GM12891 (cell line): ENCODE measurements around the gene ADK.
"Not testable (repeated sequence)": the region's sequence is repeated elsewhere in the genome, so short reads cannot be mapped to it uniquely, and the experiment has no call there.

Source experiments
- DNase-seq: peaks from one replicate; pipeline ENCODE4 v3.0.0; 2011; ENCODE audit warnings: low spot score; ENCODE audit not compliant: insufficient read length
- FAIRE-seq: peaks from 2 replicates; lab custom pipeline; 2011; peaks lifted over from hg19 to GRCh38; lab: Jason Lieb, UNC
- PAX5 ChIP-seq: IDR thresholded peaks from 2 replicates; pipeline ENCODE4 v1.6.1; 2011; ENCODE audit warnings: low read length, moderate library complexity, mild to moderate bottlenecking; ENCODE audit not compliant: insufficient read depth, severe bottlenecking
- POLR2A ChIP-seq: IDR thresholded peaks from 2 replicates; pipeline ENCODE4 v1.6.1; 2011; ENCODE audit warnings: low read depth, low read length, control low read depth
- POLR2AphosphoS5 ChIP-seq: IDR thresholded peaks from 2 replicates; pipeline ENCODE4 v1.6.1; 2011; ENCODE audit warnings: low read depth, low read length, control low read depth
- POU2F2 ChIP-seq: IDR thresholded peaks from 2 replicates; pipeline ENCODE4 v1.6.1; 2011; ENCODE audit warnings: low read depth, mild to moderate bottlenecking, control low read depth, low read length, moderate library complexity
- SPI1 ChIP-seq: IDR thresholded peaks from 2 replicates; pipeline ENCODE4 v1.6.1; 2011; ENCODE audit warnings: low read depth, low read length, control low read depth
- TAF1 ChIP-seq: IDR thresholded peaks from 2 replicates; pipeline ENCODE4 v1.6.1; 2011; ENCODE audit warnings: low read depth, low read length, control low read depth

ADK gene

DNA sequence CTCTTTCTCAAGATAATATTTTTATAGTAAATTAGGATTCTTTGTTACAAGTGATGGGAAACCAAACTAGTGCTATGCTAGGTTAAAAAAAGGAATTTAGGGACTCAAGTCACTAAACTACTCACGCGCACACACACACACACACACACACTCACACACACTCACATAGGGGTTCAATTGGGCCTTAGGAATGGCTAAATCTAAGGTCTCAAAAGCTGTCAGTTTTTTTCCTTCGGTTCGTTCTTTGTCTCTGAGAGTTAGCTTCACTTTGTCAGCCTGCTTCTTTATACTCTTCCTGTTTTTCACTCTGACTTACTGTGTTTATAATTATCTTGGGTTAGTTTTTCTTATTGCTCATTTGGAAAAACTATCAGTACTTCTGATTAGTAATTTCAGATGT is 138.9 kb downstream of the ADK start:
- no peak for TF ChIP-seq POLR2AphosphoS5
- TF ChIP-seq SPI1 = 0 out of 2 replicates have a peak, but pooled peaks have one; percentile 13
- no peak for TF ChIP-seq POLR2A
- no peak for DNase-seq
- FAIRE-seq = no peak

DNA sequence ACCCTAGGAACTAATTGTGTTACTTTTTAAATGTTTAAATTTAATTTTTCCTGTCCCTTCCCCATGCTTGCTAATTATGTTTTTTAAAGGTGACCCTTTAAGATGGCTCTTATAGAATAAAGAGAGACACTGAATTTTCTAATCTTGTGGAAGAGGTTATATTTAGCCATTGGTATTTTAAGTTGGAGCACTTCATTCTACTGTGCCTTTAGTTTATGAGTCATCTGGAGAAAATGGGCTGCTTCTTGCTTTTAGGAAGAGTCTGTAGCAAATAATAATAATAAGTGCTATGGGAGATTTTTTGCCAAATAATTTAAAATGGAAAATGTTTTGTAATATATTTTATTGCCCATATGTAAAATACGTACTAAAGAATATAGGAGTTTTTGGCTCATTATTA is 139.7 kb downstream of the ADK start:
- DNase-seq (no peak), FAIRE-seq (no peak)
- TF ChIP-seq POLR2A = no peak
- TF ChIP-seq POU2F2 = no peak
- TF ChIP-seq POLR2AphosphoS5 = no peak
- TF ChIP-seq PAX5 = no peak
- no peak for TF ChIP-seq SPI1
- no peak for TF ChIP-seq TAF1

DNA sequence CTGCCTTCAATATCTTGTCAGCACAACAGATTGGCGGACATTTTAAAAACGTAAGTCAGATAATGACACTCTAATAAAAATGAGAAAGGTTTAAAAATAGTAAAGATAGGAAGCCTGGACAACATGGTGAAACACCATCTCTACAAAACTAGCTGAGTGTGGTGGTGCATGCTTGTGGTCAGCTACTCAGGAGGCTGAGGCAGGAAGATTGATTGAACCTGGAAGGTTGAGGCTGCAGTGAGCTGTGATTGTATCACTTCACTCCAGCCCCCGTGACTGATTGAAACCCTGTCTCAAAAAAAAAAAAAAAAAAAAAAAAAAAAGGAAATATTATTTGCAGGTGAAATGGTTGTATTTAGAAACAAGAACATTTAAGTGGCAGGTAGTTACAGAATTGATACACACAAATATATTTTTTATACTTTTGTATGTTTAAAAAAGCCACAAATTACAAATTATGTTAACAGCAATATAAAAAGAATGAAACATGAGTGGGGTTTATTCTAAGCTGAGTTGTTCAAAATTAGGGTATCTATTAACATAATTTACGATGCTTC is 141.9 kb downstream of the ADK start:
- no peak for TF ChIP-seq POU2F2
- TF ChIP-seq POLR2A = no peak
- TF ChIP-seq TAF1 = no peak
- TF ChIP-seq SPI1 = no peak
- TF ChIP-seq POLR2AphosphoS5 = no peak
- no peak for TF ChIP-seq PAX5
- DNase-seq (no peak), FAIRE-seq (no peak)

DNA sequence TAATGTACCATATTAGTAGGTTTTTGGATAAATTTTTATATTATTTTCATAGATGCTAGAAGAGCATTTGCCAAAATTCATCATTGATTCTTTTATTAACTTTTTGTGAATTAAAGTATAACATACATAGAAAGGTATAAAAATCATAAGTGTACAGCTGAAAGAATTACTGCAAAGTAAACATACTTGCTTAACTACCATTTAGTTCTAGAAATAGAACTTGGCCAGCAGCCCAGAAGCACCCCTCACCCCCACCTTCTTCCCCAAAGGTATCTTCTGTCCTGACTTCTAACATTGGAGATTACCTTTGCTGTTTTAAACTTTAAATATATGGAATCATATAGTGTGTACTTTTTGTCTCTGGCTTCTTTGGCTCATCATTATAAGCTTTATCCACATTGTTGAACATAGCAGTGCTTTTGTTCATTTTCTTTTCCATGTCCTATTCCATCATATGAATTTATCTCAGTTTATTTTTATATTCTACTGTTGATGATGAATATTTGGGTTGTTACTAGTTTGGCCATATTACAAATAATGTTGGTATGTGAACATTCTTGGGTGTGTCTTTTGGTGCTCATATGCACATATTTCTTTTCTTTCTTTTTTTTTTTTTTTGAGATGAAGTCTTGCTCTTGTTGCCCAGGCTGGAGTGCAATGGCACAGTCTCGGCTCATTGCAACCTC is 142.8 kb downstream of the ADK start:
- no peak for DNase-seq
- no peak for TF ChIP-seq SPI1
- TF ChIP-seq POU2F2 = no peak
- no peak for TF ChIP-seq TAF1
- no peak for TF ChIP-seq POLR2A
- TF ChIP-seq POLR2AphosphoS5 = no peak
- no peak for TF ChIP-seq PAX5
- FAIRE-seq = no peak

DNA sequence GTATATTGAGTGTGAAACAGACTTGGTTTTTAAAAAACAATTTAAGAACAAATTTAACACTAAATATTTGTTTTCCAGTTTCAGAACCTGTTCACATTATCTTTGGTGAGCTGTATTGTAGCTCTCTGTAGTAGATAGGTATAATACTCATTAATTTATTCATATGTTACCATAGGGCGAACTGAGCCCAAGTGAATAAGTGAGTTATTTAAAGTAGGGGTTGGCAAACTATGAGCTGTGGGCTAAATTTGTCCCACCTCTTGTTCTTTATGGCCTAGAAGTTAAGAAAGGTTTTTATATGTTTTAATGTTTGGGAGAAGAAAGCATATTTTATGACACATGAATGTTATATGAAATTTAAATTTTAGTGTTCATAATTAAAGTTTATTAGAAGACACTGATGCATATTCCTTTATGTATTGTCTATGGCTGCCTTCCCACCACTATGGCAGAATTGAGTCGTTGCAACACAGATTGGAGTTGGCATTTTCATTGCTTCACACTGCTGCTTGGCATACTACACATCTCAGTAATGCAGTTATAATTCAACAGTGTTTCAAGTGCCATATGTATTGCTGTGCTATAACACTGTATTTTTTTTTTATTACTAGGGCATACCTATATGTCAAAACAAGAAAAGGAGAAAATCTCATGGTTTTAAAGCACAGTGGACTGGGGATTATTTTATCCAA is 146.5 kb downstream of the ADK start:
- FAIRE-seq (no peak), DNase-seq (no peak)

DNA sequence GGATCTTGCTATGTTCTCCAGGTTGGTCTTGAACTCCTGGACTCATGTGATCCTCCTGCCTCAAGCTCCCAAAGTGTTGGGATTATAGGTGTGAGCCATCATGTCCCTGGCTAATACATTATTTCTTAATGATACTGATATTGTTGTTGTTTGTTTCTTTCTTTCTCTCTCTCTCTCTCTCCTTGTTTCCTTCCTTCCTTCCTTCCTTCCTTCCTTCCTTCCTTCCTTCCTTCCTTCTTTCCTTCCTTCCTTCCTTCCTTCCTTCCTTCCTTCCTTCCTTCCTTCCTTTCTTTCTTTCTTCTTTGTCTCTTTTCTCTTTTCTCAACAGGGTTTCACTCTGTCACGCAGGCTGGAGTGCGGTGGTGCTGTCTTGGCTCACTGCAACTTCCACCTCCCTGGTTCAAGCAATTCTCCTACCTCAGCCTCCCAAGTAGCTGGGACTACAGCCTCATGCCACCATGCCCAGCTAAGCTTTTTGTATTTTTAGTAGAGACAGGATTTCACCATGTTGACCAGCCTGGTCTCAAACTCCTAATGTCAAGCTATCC is 149.1 kb downstream of the ADK start:
- not testable (repeated sequence) for FAIRE-seq, DNase-seq

More for the DNA sequence above, 146.5 kb downstream of the ADK start:
- TF ChIP-seq POU2F2 = no peak

DNA sequence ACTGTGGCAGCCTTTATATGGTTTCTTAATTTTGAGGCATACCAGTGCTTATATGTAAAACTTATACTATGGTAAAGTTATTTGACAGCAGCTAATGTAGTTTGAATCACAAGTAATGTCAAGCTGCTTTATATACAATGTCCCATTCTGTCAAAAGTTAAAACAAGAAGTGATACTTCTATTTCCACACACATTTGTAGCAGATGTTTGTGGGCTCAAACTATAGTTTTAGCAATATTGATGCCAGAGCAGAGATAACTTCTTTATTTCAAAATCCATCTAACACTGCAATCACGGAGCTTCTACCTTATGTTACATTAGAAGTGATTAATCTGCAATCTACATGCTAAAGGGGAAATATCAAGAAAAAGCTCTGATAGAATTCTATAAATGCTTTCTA is 149.6 kb downstream of the ADK start:
- FAIRE-seq = peak; percentile 23
- TF ChIP-seq POLR2A = no peak
- peak; percentile 82 for TF ChIP-seq SPI1
- no peak for TF ChIP-seq POLR2AphosphoS5
- no peak for DNase-seq

DNA sequence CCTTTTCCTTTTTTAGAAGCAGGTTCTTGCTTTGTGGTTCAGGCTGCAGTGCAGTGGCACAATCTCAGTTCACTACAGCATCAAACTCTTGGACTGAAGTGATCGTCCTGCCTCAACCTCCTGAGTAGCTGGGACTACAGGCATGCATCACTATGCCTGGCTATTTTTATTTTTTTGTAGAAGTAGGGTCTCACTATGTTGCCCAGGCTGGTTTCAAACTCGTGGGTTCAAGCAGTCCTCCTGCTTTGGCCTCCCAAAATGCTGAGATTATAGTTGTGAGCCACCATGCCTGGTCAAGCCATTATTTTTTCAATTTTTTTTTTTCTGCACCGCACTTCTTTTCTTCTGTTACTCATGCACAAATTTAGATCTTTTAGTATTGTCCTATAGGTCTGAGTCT is 154.7 kb downstream of the ADK start:
- FAIRE-seq = no peak
- TF ChIP-seq POLR2A (no peak), TAF1 (no peak), SPI1 (no peak), PAX5 (no peak), POU2F2 (no peak), POLR2AphosphoS5 (no peak)
- no peak for DNase-seq

DNA sequence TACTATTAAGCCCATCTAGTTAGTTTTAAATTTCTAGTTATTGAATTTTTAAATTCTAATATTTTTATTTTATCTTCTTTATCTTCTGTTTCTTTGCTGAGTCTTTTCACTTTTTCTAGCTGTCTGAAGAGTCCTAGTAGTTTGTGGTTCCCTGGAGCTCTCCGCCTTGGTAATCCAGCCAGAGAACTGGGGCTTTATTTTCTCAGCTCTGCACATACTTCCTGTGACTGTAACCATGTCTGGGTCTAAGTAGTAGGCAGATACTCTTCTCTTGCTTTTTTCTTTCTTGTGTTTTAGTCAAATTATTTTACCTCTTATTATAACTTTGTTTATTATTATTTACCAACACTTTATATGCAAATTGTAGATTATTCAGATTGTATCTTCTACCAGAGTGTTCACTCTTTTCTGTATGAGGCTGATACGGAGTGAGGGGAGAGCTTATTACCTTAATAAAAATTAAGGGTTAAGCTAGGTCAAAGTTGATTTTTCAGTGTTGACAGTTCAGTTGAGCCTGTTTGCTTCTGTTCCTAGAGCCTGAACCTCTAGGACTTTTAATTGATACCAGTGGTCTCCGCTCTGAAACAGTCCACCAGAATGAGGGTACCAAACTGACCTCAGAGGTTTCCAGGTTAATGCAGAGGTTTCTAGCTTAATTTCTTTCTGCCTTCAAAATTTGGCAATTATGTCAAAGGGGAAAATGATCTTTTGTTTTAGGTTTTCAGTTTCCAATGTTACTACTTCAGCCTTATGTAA is 155.4 kb downstream of the ADK start:
- DNase-seq = no peak
- no peak for TF ChIP-seq POLR2A
- no peak for TF ChIP-seq POU2F2
- no peak for TF ChIP-seq TAF1
- TF ChIP-seq PAX5 = no peak
- TF ChIP-seq SPI1 = no peak
- no peak for TF ChIP-seq POLR2AphosphoS5
- FAIRE-seq = no peak

DNA sequence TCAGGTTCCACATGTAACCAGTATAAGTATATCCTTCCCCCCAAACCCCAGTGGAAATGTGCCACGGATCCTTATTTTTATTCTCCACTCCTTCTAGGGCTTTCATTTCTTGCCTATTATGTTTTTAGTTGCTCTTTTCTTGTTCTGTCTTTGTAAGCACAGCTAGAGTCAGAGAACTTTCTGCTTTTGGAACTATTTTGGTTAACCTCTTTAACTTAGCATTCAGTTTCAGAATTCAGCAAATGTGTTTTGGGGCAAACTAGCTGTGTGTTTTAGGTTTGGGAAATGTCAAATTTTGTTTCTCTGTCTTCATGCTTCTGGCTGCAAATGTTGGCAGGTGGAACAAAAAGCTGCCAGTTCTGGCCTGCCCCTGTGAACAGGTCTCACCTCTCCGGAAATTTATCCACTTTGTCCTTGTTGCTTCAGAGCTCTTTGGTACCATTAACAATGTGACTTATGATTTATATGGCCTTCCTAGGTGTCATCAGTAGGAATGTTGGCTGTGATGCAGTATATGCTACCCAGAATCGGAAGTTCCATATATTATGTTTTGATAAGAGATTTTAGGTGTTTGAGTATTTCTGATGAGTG is 156.1 kb downstream of the ADK start:
- TF ChIP-seq TAF1 (no peak), POU2F2 (no peak), POLR2A (no peak), POLR2AphosphoS5 (no peak), SPI1 (no peak), PAX5 (no peak)
- FAIRE-seq (peak; percentile 69), DNase-seq (no peak)
